Measurements from ENCODE around the gene AQP7.
"Not testable (repeated sequence)": the region's sequence is repeated elsewhere in the genome, so short reads cannot be mapped to it uniquely, and the experiment has no call there.

AQP7 gene

GRCh38 chr9:33402371-33402770, at the start of gene AQP7:
Gene AQP7 (minus strand): TSS chr9:33402568. CDS start chr9:33401262, 1,306 bp downstream.
- not testable (repeated sequence) for DNase-seq

GRCh38 chr9:33450621-33451146, 48.3 kb upstream of the AQP7 start:
- DNase-seq, result no peak

- no peak for DNase-seq
These were observed 47.3 kb upstream of the AQP7 start for GRCh38 chr9:33449715-33450114.

- DNase-seq, result peak in 1 of 3 donors; percentile 7
These were observed 45.6 kb upstream of the AQP7 start for GRCh38 chr9:33447799-33448553.

GRCh38 chr9:33446946-33447798, 44.8 kb upstream of the AQP7 start, which contains the start of gene AQP3:
Gene AQP3 (minus strand): TSS chr9:33447593. CDS start chr9:33447530, 63 bp downstream.
- peak; percentile 85 to 89 (median 89) for DNase-seq

- no peak for DNase-seq
These were observed 44.0 kb upstream of the AQP7 start for GRCh38 chr9:33446240-33446945.

- no peak for DNase-seq
These were observed 43.2 kb upstream of the AQP7 start for GRCh38 chr9:33445389-33446239.

GRCh38 chr9:33443464-33444154, 41.2 kb upstream of the AQP7 start:
- DNase-seq, result no peak

GRCh38 chr9:33443047-33443446, 40.7 kb upstream of the AQP7 start:
- no peak for DNase-seq

- DNase-seq, result no peak
These were observed 39.8 kb upstream of the AQP7 start for GRCh38 chr9:33442125-33442524.

- no peak for DNase-seq
These were observed 38.2 kb upstream of the AQP7 start for GRCh38 chr9:33440609-33441008.

GRCh38 chr9:33440204-33440603, 37.8 kb upstream of the AQP7 start:
- no peak for DNase-seq

GRCh38 chr9:33439731-33440130, 37.4 kb upstream of the AQP7 start:
- no peak for DNase-seq

GRCh38 chr9:33438926-33439680, 36.7 kb upstream of the AQP7 start:
- no peak for DNase-seq

- DNase-seq, result peak in 1 of 3 donors; percentile 12
These were observed 35.5 kb upstream of the AQP7 start for GRCh38 chr9:33437898-33438297.

- DNase-seq, result no peak
These were observed 34.8 kb upstream of the AQP7 start for GRCh38 chr9:33437205-33437604.

- DNase-seq, result no peak
These were observed 34.1 kb upstream of the AQP7 start for GRCh38 chr9:33436445-33436844.

- no peak for DNase-seq
These were observed 33.5 kb upstream of the AQP7 start for GRCh38 chr9:33435821-33436277.

GRCh38 chr9:33434317-33435105, 32.1 kb upstream of the AQP7 start:
- no peak for DNase-seq

GRCh38 chr9:33433871-33434270, 31.5 kb upstream of the AQP7 start:
- no peak for DNase-seq

Data from suppressor macrophage treated with lipopolysaccharide for 1 hour (primary cell).